Effector CD4-positive, alpha-beta T cell (primary cell): ENCODE results near the gene NAB1.
A peak's percentile ranks its signal among the peaks of the same experiment; 100 is the strongest.
"Not testable (repeated sequence)": the region's sequence is repeated elsewhere in the genome, so short reads cannot be mapped to it uniquely, and the experiment has no call there.

ENCODE experiments used
- DNase-seq: peaks from one replicate; pipeline ENCODE4 v3.0.0-alpha.2; 2020

The NAB1 gene

GRCh38 chr2:190674966-190675650, 26.2 kb downstream of the NAB1 start:
- no peak for DNase-seq

GRCh38 chr2:190677255-190677654, 28.4 kb downstream of the NAB1 start:
- no peak for DNase-seq

- no peak for DNase-seq
Observed at GRCh38 chr2:190678444-190679162, 29.7 kb downstream of the NAB1 start.

GRCh38 chr2:190679391-190679790, 30.5 kb downstream of the NAB1 start:
- DNase-seq = no peak

GRCh38 chr2:190679813-190680591, 31.1 kb downstream of the NAB1 start:
- peak; percentile 43 for DNase-seq

- no peak for DNase-seq
Observed at GRCh38 chr2:190682168-190682567, 33.3 kb downstream of the NAB1 start.

- DNase-seq = no peak
Observed at GRCh38 chr2:190683802-190684201, 34.9 kb downstream of the NAB1 start.

- DNase-seq = no peak
Observed at GRCh38 chr2:190684931-190685330, 36.0 kb downstream of the NAB1 start.

- no peak for DNase-seq
Observed at GRCh38 chr2:190685333-190685732, 36.5 kb downstream of the NAB1 start.

GRCh38 chr2:190693533-190694232, 44.8 kb downstream of the NAB1 start:
- no peak for DNase-seq

- no peak for DNase-seq
Observed at GRCh38 chr2:190694479-190694878, 45.6 kb downstream of the NAB1 start.

GRCh38 chr2:190695739-190696138, 46.9 kb downstream of the NAB1 start:
- no peak for DNase-seq

- DNase-seq = no peak
Observed at GRCh38 chr2:190696792-190697398, 48.0 kb downstream of the NAB1 start.

- DNase-seq = no peak
Observed at GRCh38 chr2:190697421-190697820, 48.5 kb downstream of the NAB1 start.

GRCh38 chr2:190698895-190699294, 50.0 kb downstream of the NAB1 start:
- no peak for DNase-seq

- no peak for DNase-seq
Observed at GRCh38 chr2:190701586-190701985, 52.7 kb downstream of the NAB1 start.

- DNase-seq = no peak
Observed at GRCh38 chr2:190705280-190705679, 56.4 kb downstream of the NAB1 start.

- no peak for DNase-seq
Observed at GRCh38 chr2:190707726-190708125, 58.8 kb downstream of the NAB1 start.

- DNase-seq = not testable (repeated sequence)
Observed at GRCh38 chr2:190708650-190709049, 59.8 kb downstream of the NAB1 start.

GRCh38 chr2:190711069-190711468, 62.2 kb downstream of the NAB1 start:
- DNase-seq = no peak

GRCh38 chr2:190713471-190713870, 64.6 kb downstream of the NAB1 start:
- no peak for DNase-seq

GRCh38 chr2:190714958-190715357, 66.1 kb downstream of the NAB1 start:
- no peak for DNase-seq
